Stimulated activated CD8-positive, alpha-beta memory T cell treated with anti-CD3 and anti-CD28 coated beads, Interleukin-7, amount 100 ng/mL, for 1 hour (primary cell): ENCODE data around the gene PPTC7.
A peak's percentile ranks its signal among the peaks of the same experiment; 100 is the strongest.
"Not testable (repeated sequence)": the region's sequence is repeated elsewhere in the genome, so short reads cannot be mapped to it uniquely, and the experiment has no call there.

Source experiments
- DNase-seq, 2 donors: peaks; one replicate each; pipeline ENCODE4 v3.0.0-alpha.2; 2020; ENCODE audit warnings: low read depth in 2 of 2

PPTC7 gene

DNA sequence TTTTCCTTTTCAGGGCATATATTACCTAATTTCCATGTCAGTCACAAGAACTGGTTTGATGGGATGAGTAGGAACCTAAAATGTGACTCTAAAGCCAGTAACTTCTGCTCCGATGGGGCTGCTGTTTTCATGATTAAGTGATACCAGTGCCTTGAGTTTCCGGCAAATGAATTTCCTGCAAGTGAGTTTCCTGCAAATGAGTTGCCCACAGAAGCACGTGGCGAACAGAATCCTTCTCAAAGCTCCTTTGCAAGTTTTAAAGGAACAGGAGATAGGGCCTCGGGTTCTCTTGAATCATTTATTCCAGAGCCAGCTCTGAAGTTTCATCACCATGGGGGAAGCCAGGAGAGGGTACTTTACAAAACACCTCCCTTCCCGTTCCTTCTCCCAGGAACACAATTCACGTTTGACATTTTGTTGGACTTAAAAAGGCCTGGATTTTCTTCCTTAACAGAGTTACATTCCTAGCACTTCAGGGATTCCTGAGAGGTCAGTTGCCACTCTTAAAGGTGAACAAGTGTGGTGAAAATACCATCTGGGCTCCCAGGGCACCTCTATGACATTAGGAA lies 2.2 kb upstream of the PPTC7 start:
- DNase-seq: no peak

DNA sequence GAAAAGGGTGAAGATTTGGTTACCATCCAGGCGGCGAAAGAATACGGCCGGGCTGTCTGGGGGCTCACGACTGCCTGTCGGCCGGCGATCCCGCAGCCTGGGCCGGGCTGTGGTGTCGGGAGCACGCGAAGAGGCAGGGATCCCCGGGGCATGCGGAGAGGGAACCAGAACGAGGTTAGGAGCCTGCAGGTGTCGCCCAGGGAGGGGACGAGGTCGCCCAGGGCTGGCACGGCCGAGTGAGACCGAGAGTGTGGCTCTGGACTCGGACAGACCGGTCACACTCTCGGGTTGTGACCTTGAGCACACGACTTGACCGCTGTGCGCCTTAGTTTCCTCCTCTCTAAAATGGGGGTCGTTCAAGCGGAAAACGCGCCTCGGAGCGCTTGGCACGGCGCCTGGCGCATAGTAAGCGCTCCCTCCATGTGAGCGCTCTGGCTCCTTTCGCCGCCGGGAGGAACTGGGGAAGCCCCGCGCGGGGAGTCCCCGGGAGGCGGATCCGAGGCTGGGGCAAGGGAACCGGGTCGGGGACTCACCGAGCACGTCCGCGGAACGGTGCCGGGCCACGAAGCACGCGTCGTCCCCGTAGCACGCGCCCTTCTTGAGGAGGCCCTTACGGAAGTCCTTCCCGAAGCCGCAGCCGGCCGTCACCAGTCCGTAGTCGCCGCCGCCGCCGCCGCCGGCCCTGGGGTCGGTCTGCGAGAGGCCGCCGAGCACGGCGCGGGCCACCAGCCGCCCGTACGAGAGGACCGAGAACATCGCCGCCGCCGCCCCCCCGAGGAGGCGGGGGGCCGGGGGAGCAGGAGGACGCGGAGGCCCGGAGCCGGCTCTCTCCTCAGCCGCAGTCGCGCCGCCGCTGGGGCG lies 612 bp downstream of the PPTC7 start:
- DNase-seq: peak; percentile 60 to 63

GRCh38 chr12:110581931-110582275 lies 1.2 kb downstream of the PPTC7 start:
- no peak for DNase-seq

- no peak for DNase-seq
Observed at GRCh38 chr12:110579535-110580253, 3.4 kb downstream of the PPTC7 start.

DNA sequence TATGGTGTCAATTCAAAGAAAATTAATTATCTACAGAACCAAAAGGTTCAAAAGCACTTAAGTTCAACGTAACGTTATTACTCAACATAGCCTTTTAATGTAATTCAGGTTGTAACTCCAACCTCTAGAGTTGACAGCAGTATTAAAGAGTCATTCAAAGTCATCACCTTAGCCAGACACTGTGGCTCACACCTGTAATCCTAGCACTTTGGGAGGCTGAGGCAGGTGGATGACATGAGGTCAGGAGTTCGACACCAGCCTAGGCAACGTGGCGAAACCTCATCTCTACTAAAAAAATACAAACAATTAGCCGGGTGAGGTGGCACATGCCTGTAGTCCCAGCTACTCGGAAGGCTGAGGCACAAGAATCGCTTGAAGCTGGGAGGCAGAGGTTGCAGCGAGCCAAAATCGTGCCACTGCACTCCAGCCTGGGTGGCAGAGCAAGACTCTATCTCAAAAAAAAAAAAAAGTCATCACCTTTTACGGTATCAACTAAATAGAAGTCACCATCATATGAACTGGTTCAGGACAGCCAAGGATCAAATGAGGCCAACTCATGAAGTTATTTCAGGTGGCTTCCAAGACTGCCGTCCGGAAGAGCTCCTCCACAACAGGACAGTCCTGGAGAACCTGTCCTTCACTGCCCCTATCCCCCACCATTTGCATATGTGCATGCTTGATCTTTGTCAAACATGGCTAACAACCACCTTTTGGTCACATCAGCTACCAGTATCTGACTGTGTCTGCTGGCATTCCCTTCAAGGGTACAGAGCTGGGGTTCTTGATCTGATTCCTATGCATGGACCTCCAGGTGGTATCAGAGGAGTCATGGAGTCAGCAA lies 4.2 kb downstream of the PPTC7 start:
- DNase-seq: no peak

- DNase-seq: no peak
Observed at GRCh38 chr12:110577864-110578693, 5.0 kb downstream of the PPTC7 start.

DNA sequence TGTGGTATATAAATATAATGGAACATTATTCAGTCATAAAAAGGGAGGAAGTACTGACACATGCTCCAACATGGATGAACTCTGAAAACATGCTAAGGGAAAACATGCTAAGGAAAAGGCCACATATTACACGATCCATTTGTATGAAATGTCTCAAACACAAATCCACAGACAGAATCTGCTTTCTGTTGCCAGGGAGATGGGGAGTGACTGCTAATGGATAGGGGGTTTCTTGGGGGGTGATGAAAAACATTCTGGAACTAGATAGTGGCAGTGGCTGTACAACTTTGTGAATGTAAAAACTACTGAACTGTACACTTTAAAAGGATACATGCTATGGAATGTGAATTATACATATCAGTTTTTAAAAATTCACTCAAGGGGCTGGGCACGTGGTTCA lies 6.6 kb downstream of the PPTC7 start:
- no peak for DNase-seq

- no peak for DNase-seq
Observed at GRCh38 chr12:110575326-110575725, 7.8 kb downstream of the PPTC7 start.

DNA sequence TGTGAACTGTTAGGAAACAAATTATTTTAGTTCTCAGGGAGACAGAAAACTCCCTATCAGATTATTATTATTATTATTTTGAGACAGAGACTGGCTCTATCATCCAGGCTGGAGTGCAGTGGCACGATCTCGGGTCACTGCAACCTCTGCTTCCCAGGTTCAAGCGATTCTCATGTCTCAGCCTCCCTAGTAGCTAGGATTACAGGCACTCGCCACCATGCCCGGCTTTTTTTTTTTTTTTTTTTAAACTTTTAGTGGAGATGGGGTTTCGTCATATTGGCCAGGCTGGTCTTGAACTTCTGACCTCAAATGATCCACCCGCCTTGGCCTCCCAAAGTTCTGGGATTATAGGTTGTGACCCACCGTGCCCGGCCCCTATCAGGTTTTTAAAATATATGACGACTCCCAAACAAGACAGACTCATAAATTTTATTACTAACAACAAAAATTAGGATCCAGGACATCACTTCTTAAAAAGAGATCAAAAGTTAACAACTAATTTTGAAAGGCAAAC lies 8.3 kb downstream of the PPTC7 start:
- DNase-seq: not testable (repeated sequence)

- no peak for DNase-seq
Observed at GRCh38 chr12:110574044-110574443, 9.1 kb downstream of the PPTC7 start.

- DNase-seq: not testable (repeated sequence)
Observed at GRCh38 chr12:110570798-110571197, 12.3 kb downstream of the PPTC7 start.

DNA sequence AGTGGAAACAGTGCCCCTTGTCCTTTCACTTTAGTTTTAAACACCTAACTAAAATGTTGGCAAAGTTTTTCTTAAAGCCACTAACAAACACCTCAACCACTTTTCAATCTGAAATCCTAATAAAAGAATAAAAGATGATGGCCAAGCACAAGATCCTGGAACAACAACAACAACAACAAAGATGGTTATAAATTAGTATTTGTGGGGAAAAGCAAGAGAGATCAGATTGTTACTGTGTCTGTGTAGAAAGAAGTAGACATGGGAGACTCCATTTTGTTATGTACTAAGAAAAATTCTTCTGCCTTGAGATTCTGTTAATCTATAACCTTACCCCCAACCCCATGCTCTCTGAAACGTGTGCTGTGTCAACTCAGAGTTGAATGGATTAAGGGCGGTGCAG lies 13.3 kb downstream of the PPTC7 start:
- DNase-seq: not testable (repeated sequence)

DNA sequence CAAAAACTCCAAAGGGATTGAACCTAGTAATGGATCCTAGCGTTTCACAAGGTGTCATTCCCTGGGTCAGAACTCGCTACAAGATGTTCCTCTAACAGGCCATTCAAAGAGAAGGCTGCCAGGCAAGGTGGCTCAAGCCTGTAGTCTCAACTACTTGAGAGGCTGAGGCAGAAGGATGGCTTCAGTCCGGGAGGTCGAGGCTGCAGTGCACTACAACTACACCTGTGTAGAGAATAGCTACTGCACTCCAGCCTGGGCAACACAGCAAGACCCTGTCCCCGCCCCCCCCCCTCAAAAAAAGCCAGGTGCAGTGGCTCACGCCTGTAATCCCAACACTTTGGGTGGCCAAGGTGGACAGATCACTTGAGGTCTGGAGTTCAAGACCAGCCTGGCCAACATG lies 14.4 kb downstream of the PPTC7 start:
- no peak for DNase-seq

- no peak for DNase-seq
Observed at GRCh38 chr12:110566993-110567392, 16.1 kb downstream of the PPTC7 start.

DNA sequence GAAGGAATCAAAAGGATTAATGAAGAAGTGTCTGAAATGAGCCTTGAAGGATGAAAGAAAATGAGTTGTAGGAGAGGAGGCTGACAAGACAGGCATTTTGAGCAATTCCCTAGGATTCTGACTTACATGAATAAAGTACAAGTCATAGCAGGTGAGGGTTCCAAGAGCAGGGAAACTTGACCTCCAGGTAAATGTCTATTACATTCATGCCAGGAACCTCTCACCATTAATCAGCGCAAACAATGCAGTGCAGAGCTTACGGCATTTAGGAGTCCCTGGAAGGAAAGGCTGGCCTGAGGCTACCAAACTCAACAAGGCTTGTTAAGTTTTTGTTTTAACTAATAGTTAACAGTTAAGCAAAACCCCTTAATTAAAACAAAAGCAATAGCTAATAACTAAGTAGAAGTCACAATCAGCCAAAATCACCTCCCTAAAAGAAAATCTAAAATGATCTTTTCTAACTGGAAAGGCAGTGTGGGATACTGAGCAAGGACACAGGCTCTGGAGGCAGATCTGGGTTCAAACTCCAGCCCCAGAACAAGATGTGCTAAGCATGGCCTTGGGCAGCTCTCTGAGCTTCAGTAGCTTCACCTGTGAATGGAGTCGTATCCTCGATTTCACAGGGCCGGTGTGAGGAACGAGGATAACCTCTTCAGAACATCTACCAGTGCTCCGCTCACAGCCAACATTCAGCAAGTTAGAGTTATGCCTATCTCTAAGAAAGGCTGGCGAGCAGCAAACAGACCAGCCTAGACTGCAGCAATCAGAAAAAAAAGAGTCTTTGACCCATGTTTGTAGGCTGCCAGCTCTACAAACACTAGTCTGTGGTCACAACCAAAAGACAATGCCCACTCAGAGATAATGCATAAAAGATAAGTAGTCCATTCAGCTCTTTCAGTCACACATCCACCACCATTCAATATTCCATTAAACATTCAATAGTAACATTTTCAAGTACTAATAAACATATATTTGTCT lies 16.9 kb downstream of the PPTC7 start:
- DNase-seq: no peak

GRCh38 chr12:110564471-110564991 lies 18.6 kb downstream of the PPTC7 start:
- no peak for DNase-seq

GRCh38 chr12:110563702-110564470 lies 19.2 kb downstream of the PPTC7 start:
- DNase-seq: no peak

DNA sequence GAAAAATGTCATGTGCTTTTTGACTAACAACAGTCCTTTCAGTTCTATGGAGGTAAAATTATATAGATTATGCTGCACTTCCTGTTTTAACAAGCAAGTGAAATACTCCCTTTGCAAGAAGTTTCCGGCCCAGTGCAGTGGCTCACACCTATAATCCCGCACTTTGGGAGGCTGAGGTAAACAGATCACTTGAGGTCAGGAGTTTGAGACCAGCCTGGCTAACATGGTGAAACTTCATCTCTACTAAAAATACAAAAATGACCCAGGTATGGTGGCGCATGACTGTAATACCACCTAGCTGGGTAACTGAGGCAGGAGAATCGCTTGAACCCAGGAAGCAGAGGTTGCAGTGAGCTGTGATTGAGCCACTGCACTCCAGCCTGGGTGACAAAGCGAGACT lies 20.7 kb downstream of the PPTC7 start:
- DNase-seq: not testable (repeated sequence)
